Measurements from ENCODE around the gene RFX6. TPM values are rescaled to one million over a fixed set of nuclear protein-coding genes. Genes with fewer than 3 reads are reported as not detected.

RFX6 gene
- total RNA-seq, 1 donor from 2014 or later, result not detected

DNA sequence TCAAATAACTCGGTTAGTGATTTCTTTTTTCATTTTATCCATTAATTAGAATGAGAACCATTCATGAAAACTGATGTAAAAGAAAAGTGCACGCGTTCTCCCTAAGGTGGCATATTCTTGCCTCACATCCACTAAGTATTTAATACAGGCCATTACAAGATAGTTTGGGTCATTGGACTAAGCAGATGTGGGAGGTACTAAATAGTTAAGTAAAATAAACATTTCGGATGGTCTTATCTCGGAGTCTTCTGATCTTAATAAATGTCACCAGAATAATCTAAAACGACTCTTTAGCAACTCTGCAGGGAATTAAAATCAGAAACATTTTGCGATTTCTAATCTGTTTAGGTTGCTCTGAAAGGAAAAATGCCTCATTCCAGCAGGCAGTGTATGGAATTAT is 78.7 kb downstream of the RFX6 start:
- Histone ChIP-seq H3K4me1 (ENCODE audit: control insufficient read depth in 3 of 3, insufficient read depth in 3 of 3, low read length in 3 of 3) (no peaks in the 10 kb centered on the region), H3K9ac (ENCODE audit: low read depth in 1 of 3, low read length in 3 of 3) (no peak overlapping the region), H3K27ac (ENCODE audit: low read depth, low read length) (no peak overlapping the region), H3K27me3 (ENCODE audit: control insufficient read depth in 3 of 3, insufficient read depth in 3 of 3, low read length in 3 of 3) (no peaks in the 10 kb centered on the region), H3K36me3 (ENCODE audit: control insufficient read depth in 3 of 3, insufficient read depth in 3 of 3, low read length in 3 of 3) (no peaks in the 10 kb centered on the region), H3K4me3 (ENCODE audit: low read length in 3 of 3) (no peak overlapping the region), H3K9me3 (ENCODE audit: control insufficient read depth in 3 of 3, low read length in 3 of 3) (no peaks in the 10 kb centered on the region)

- Histone ChIP-seq H3K9me3 (ENCODE audit: control insufficient read depth in 3 of 3, low read length in 3 of 3) (no peaks in the 10 kb centered on the region), H3K4me3 (ENCODE audit: low read length in 3 of 3) (no peak overlapping the region), H3K27me3 (ENCODE audit: control insufficient read depth in 3 of 3, insufficient read depth in 3 of 3, low read length in 3 of 3) (no peaks in the 10 kb centered on the region), H3K9ac (ENCODE audit: low read depth in 1 of 3, low read length in 3 of 3) (no peak overlapping the region), H3K4me1 (ENCODE audit: control insufficient read depth in 3 of 3, insufficient read depth in 3 of 3, low read length in 3 of 3) (no peaks in the 10 kb centered on the region), H3K36me3 (ENCODE audit: control insufficient read depth in 3 of 3, insufficient read depth in 3 of 3, low read length in 3 of 3) (no peaks in the 10 kb centered on the region), H3K27ac (ENCODE audit: low read depth, low read length) (no peak overlapping the region)
Observed at GRCh38 chr6:116963972-116964371, 86.9 kb downstream of the RFX6 start.

- Histone ChIP-seq H3K9me3 (ENCODE audit: control insufficient read depth in 3 of 3, low read length in 3 of 3) (no peaks in the 10 kb centered on the region), H3K36me3 (ENCODE audit: control insufficient read depth in 3 of 3, insufficient read depth in 3 of 3, low read length in 3 of 3) (no peaks in the 10 kb centered on the region), H3K27ac (ENCODE audit: low read depth, low read length) (no peak overlapping the region), H3K4me1 (ENCODE audit: control insufficient read depth in 3 of 3, insufficient read depth in 3 of 3, low read length in 3 of 3) (no peaks in the 10 kb centered on the region), H3K9ac (ENCODE audit: low read depth in 1 of 3, low read length in 3 of 3) (no peak overlapping the region), H3K4me3 (ENCODE audit: low read length in 3 of 3) (no peak overlapping the region), H3K27me3 (ENCODE audit: control insufficient read depth in 3 of 3, insufficient read depth in 3 of 3, low read length in 3 of 3) (no peaks in the 10 kb centered on the region)
Observed at GRCh38 chr6:116966675-116967576, 89.9 kb downstream of the RFX6 start.

GRCh38 chr6:116969211-116969863 is 92.3 kb downstream of the RFX6 start:
- H3K4me1 ChIP-seq (ENCODE audit: control insufficient read depth in 3 of 3, insufficient read depth in 3 of 3, low read length in 3 of 3), result peaks cover 4 to 6% (median 6%) of the 10 kb centered on the region in 3 donors
- H3K36me3 ChIP-seq (ENCODE audit: control insufficient read depth in 3 of 3, insufficient read depth in 3 of 3, low read length in 3 of 3), result no peaks in the 10 kb centered on the region
- no peak overlapping the region for H3K4me3 ChIP-seq (ENCODE audit: low read length in 3 of 3)
- no peaks in the 10 kb centered on the region for H3K27me3 ChIP-seq (ENCODE audit: control insufficient read depth in 3 of 3, insufficient read depth in 3 of 3, low read length in 3 of 3)
- H3K9ac ChIP-seq (ENCODE audit: low read depth in 1 of 3, low read length in 3 of 3), result no peak overlapping the region
- H3K27ac ChIP-seq (ENCODE audit: low read depth, low read length), result no peak overlapping the region
- H3K9me3 ChIP-seq (ENCODE audit: control insufficient read depth in 3 of 3, low read length in 3 of 3), result no peaks in the 10 kb centered on the region

- Histone ChIP-seq H3K27ac (ENCODE audit: low read depth, low read length) (no peak overlapping the region), H3K4me3 (ENCODE audit: low read length in 3 of 3) (no peak overlapping the region), H3K9ac (ENCODE audit: low read depth in 1 of 3, low read length in 3 of 3) (peak overlapping the region in 1 of 3 donors; percentile 8), H3K9me3 (ENCODE audit: control insufficient read depth in 3 of 3, low read length in 3 of 3) (no peaks in the 10 kb centered on the region), H3K36me3 (ENCODE audit: control insufficient read depth in 3 of 3, insufficient read depth in 3 of 3, low read length in 3 of 3) (no peaks in the 10 kb centered on the region), H3K4me1 (ENCODE audit: control insufficient read depth in 3 of 3, insufficient read depth in 3 of 3, low read length in 3 of 3) (peaks cover 18 to 23% (median 23%) of the 10 kb centered on the region in 3 donors), H3K27me3 (ENCODE audit: control insufficient read depth in 3 of 3, insufficient read depth in 3 of 3, low read length in 3 of 3) (no peaks in the 10 kb centered on the region)
Observed at GRCh38 chr6:116971959-116972358, 94.9 kb downstream of the RFX6 start.

DNA sequence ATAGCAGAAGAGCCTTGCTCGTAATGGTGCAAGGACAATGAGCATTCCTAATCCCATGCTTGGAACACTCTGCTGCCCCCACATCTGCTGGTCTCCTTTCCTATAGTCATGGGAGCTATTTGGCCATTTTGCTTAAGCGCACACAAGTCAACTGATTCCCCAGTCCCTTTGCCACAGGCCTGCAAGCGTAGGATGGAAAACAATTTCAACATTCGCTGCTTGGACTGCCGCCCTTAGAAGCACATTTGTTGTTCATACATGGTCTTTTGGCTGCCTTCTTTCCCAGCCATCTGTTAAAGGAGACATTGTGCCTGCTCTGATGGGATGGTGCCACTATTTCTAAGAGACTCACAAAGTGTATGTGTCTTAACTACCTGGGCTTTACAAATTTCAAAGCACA is 96.9 kb downstream of the RFX6 start:
- Histone ChIP-seq H3K9ac (ENCODE audit: low read depth in 1 of 3, low read length in 3 of 3) (peak overlapping the region in 1 of 3 donors; percentile 26), H3K4me1 (ENCODE audit: control insufficient read depth in 3 of 3, insufficient read depth in 3 of 3, low read length in 3 of 3) (peaks cover 18 to 23% (median 23%) of the 10 kb centered on the region in 3 donors), H3K36me3 (ENCODE audit: control insufficient read depth in 3 of 3, insufficient read depth in 3 of 3, low read length in 3 of 3) (no peaks in the 10 kb centered on the region), H3K27ac (ENCODE audit: low read depth, low read length) (peak overlapping the region; percentile 63), H3K9me3 (ENCODE audit: control insufficient read depth in 3 of 3, low read length in 3 of 3) (no peaks in the 10 kb centered on the region), H3K4me3 (ENCODE audit: low read length in 3 of 3) (peak overlapping the region in 2 of 3 donors; percentile 28 to 45), H3K27me3 (ENCODE audit: control insufficient read depth in 3 of 3, insufficient read depth in 3 of 3, low read length in 3 of 3) (no peaks in the 10 kb centered on the region)

GRCh38 chr6:116974526-116975316 is 97.7 kb downstream of the RFX6 start:
- no peaks in the 10 kb centered on the region for H3K27me3 ChIP-seq (ENCODE audit: control insufficient read depth in 3 of 3, insufficient read depth in 3 of 3, low read length in 3 of 3)
- H3K9me3 ChIP-seq (ENCODE audit: control insufficient read depth in 3 of 3, low read length in 3 of 3), result no peaks in the 10 kb centered on the region
- H3K36me3 ChIP-seq (ENCODE audit: control insufficient read depth in 3 of 3, insufficient read depth in 3 of 3, low read length in 3 of 3), result no peaks in the 10 kb centered on the region
- H3K27ac ChIP-seq (ENCODE audit: low read depth, low read length), result peak overlapping the region; percentile 63
- peaks cover 18 to 23% (median 23%) of the 10 kb centered on the region in 3 donors for H3K4me1 ChIP-seq (ENCODE audit: control insufficient read depth in 3 of 3, insufficient read depth in 3 of 3, low read length in 3 of 3)
- peak overlapping the region in 1 of 3 donors; percentile 23 for H3K4me3 ChIP-seq (ENCODE audit: low read length in 3 of 3)
- H3K9ac ChIP-seq (ENCODE audit: low read depth in 1 of 3, low read length in 3 of 3), result peak overlapping the region in 1 of 3 donors; percentile 20

GRCh38 chr6:116975600-116975999 is 98.6 kb downstream of the RFX6 start:
- H3K9ac ChIP-seq (ENCODE audit: low read depth in 1 of 3, low read length in 3 of 3), result no peak overlapping the region
- H3K27me3 ChIP-seq (ENCODE audit: control insufficient read depth in 3 of 3, insufficient read depth in 3 of 3, low read length in 3 of 3), result no peaks in the 10 kb centered on the region
- H3K4me3 ChIP-seq (ENCODE audit: low read length in 3 of 3), result no peak overlapping the region
- peak overlapping the region; percentile 63 for H3K27ac ChIP-seq (ENCODE audit: low read depth, low read length)
- no peaks in the 10 kb centered on the region for H3K9me3 ChIP-seq (ENCODE audit: control insufficient read depth in 3 of 3, low read length in 3 of 3)
- no peaks in the 10 kb centered on the region for H3K36me3 ChIP-seq (ENCODE audit: control insufficient read depth in 3 of 3, insufficient read depth in 3 of 3, low read length in 3 of 3)
- H3K4me1 ChIP-seq (ENCODE audit: control insufficient read depth in 3 of 3, insufficient read depth in 3 of 3, low read length in 3 of 3), result peaks cover 18 to 23% (median 23%) of the 10 kb centered on the region in 3 donors

DNA sequence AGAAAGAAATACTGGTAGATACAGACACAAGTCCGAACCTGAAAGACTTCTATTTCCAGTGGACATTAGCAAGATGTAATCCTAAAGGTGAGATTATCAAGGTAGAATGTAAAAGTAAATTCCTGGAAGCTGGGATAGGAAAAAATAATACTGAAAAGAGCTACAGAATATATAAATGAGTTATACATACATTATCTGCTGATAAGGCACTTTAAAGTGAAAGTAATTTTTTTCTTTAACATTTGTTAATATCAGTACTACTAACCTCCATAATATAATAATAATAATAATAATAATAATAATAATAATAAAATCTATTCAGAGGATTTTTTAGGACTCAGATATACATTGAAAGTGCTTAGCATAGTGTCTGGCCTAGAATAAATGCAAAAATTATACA is 102.5 kb downstream of the RFX6 start:
- Histone ChIP-seq H3K36me3 (ENCODE audit: control insufficient read depth in 3 of 3, insufficient read depth in 3 of 3, low read length in 3 of 3) (no peaks in the 10 kb centered on the region), H3K9ac (ENCODE audit: low read depth in 1 of 3, low read length in 3 of 3) (no peak overlapping the region), H3K9me3 (ENCODE audit: control insufficient read depth in 3 of 3, low read length in 3 of 3) (no peaks in the 10 kb centered on the region), H3K4me1 (ENCODE audit: control insufficient read depth in 3 of 3, insufficient read depth in 3 of 3, low read length in 3 of 3) (peaks cover 12 to 16% (median 15%) of the 10 kb centered on the region in 3 donors), H3K4me3 (ENCODE audit: low read length in 3 of 3) (no peak overlapping the region), H3K27ac (ENCODE audit: low read depth, low read length) (no peak overlapping the region), H3K27me3 (ENCODE audit: control insufficient read depth in 3 of 3, insufficient read depth in 3 of 3, low read length in 3 of 3) (no peaks in the 10 kb centered on the region)
